ENCODE measurements around the gene ANK3. TPM values are rescaled to one million over a fixed set of nuclear protein-coding genes. Genes with fewer than 3 reads are reported as not detected.

The ANK3 gene
- total RNA-seq, 1 experiment from 2014 or later: 6.7 TPM

- Mint-ChIP-seq H3K4me3 (ENCODE audit: unreplicated experiment) (no peak overlapping the region), H3K9me3 (ENCODE audit: unreplicated experiment) (no peaks in the 10 kb centered on the region), H3K27me3 (ENCODE audit: insufficient read depth, unreplicated experiment) (no peaks in the 10 kb centered on the region), H3K27ac (ENCODE audit: low read depth, unreplicated experiment) (no peak overlapping the region), H3K36me3 (ENCODE audit: insufficient read depth, unreplicated experiment) (no peaks in the 10 kb centered on the region), H3K4me1 (ENCODE audit: insufficient read depth, unreplicated experiment) (peaks cover 13% of the 10 kb centered on the region)
- no peak for TF ChIP-seq CTCF (IDR thresholded peaks at IDR 0.05; ENCODE audit: unreplicated experiment)
- CTCF ChIA-PET: no interaction called here
- no TSS peak for BruUV-seq (replicated peaks)
- intact Hi-C loops (cut with micrococcal nuclease): no loop called here
- POLR2A ChIA-PET: interaction anchor here (1.2 to 2.4 kb wide), 3 partner anchors 16 to 27 kb away, joined by 6 to 13 read pairs (median 10); no protein-coding TSS in a partner anchor
- no peak for DNase-seq (ENCODE audit: unreplicated experiment)
Observed at GRCh38 chr10:60399328-60399727, 9.7 kb upstream of the ANK3 start.

GRCh38 chr10:60397792-60398191, 8.1 kb upstream of the ANK3 start:
- no peak overlapping the region for H3K4me3 Mint-ChIP-seq (ENCODE audit: unreplicated experiment)
- TF ChIP-seq CTCF (IDR thresholded peaks at IDR 0.05; ENCODE audit: unreplicated experiment): no peak
- POLR2A ChIA-PET: no interaction called here
- no peak for DNase-seq (ENCODE audit: unreplicated experiment)
- H3K36me3 Mint-ChIP-seq (ENCODE audit: insufficient read depth, unreplicated experiment): no peaks in the 10 kb centered on the region
- intact Hi-C loops (cut with micrococcal nuclease): no loop called here
- no peaks in the 10 kb centered on the region for H3K9me3 Mint-ChIP-seq (ENCODE audit: unreplicated experiment)
- H3K27me3 Mint-ChIP-seq (ENCODE audit: insufficient read depth, unreplicated experiment): no peaks in the 10 kb centered on the region
- peaks cover 13% of the 10 kb centered on the region for H3K4me1 Mint-ChIP-seq (ENCODE audit: insufficient read depth, unreplicated experiment)
- CTCF ChIA-PET: no interaction called here
- no peak overlapping the region for H3K27ac Mint-ChIP-seq (ENCODE audit: low read depth, unreplicated experiment)
- no TSS peak for BruUV-seq (replicated peaks)

GRCh38 chr10:60396766-60397165, 7.1 kb upstream of the ANK3 start:
- BruUV-seq (replicated peaks): no TSS peak
- no peaks in the 10 kb centered on the region for H3K36me3 Mint-ChIP-seq (ENCODE audit: insufficient read depth, unreplicated experiment)
- H3K27me3 Mint-ChIP-seq (ENCODE audit: insufficient read depth, unreplicated experiment): no peaks in the 10 kb centered on the region
- intact Hi-C loops (cut with micrococcal nuclease): no loop called here
- H3K4me1 Mint-ChIP-seq (ENCODE audit: insufficient read depth, unreplicated experiment): peaks cover 13% of the 10 kb centered on the region
- ChIA-PET POLR2A (no interaction called here), CTCF (no interaction called here)
- H3K9me3 Mint-ChIP-seq (ENCODE audit: unreplicated experiment): no peaks in the 10 kb centered on the region
- TF ChIP-seq CTCF (IDR thresholded peaks at IDR 0.05; ENCODE audit: unreplicated experiment): no peak
- no peak overlapping the region for H3K4me3 Mint-ChIP-seq (ENCODE audit: unreplicated experiment)
- no peak for DNase-seq (ENCODE audit: unreplicated experiment)
- no peak overlapping the region for H3K27ac Mint-ChIP-seq (ENCODE audit: low read depth, unreplicated experiment)

- Mint-ChIP-seq H3K9me3 (ENCODE audit: unreplicated experiment) (no peaks in the 10 kb centered on the region), H3K4me3 (ENCODE audit: unreplicated experiment) (no peak overlapping the region), H3K27ac (ENCODE audit: low read depth, unreplicated experiment) (no peak overlapping the region), H3K4me1 (ENCODE audit: insufficient read depth, unreplicated experiment) (peaks cover 13% of the 10 kb centered on the region), H3K27me3 (ENCODE audit: insufficient read depth, unreplicated experiment) (no peaks in the 10 kb centered on the region), H3K36me3 (ENCODE audit: insufficient read depth, unreplicated experiment) (no peaks in the 10 kb centered on the region)
- ChIA-PET CTCF (no interaction called here), POLR2A (interaction anchor here (0.6 kb wide), 2 partner anchors 9 to 80 kb away, joined by 3 read pairs; no protein-coding TSS in a partner anchor)
- no peak for TF ChIP-seq CTCF (IDR thresholded peaks at IDR 0.05; ENCODE audit: unreplicated experiment)
- no peak for DNase-seq (ENCODE audit: unreplicated experiment)
- BruUV-seq (replicated peaks): no TSS peak
- intact Hi-C loops (cut with micrococcal nuclease): no loop called here
Observed at GRCh38 chr10:60395711-60396110, 6.0 kb upstream of the ANK3 start.

All from MCF 10A (cell line).